Erythroblast (primary cell): Measurements from ENCODE around the gene PTK7.

Experiments used
- GATA1 ChIP-seq: IDR thresholded peaks from 2 replicates; pipeline ENCODE4 v1.6.1; 2011; ENCODE audit warnings: low read depth, mild to moderate bottlenecking, control low read depth, low read length, moderate library complexity
- POLR2A ChIP-seq: IDR thresholded peaks from 2 replicates; pipeline ENCODE4 v1.6.1; 2011; ENCODE audit warnings: mild to moderate bottlenecking, low read length

- TF ChIP-seq POLR2A (peak; percentile 77), GATA1 (no peak)
These were observed 98.4 kb downstream of the PTK7 start for GRCh38 chr6:43174263-43175112.
